T-helper 2 cell (primary cell): ENCODE data around the gene RAET1E.
"Not testable (repeated sequence)": the region's sequence is repeated elsewhere in the genome, so short reads cannot be mapped to it uniquely, and the experiment has no call there.

ENCODE experiments used
- DNase-seq, 5 experiments: peaks; one replicate each; pipeline versions ENCODE4 v3.0.0 to v3.0.0-alpha.2; 2012 to 2022

The RAET1E gene

DNA sequence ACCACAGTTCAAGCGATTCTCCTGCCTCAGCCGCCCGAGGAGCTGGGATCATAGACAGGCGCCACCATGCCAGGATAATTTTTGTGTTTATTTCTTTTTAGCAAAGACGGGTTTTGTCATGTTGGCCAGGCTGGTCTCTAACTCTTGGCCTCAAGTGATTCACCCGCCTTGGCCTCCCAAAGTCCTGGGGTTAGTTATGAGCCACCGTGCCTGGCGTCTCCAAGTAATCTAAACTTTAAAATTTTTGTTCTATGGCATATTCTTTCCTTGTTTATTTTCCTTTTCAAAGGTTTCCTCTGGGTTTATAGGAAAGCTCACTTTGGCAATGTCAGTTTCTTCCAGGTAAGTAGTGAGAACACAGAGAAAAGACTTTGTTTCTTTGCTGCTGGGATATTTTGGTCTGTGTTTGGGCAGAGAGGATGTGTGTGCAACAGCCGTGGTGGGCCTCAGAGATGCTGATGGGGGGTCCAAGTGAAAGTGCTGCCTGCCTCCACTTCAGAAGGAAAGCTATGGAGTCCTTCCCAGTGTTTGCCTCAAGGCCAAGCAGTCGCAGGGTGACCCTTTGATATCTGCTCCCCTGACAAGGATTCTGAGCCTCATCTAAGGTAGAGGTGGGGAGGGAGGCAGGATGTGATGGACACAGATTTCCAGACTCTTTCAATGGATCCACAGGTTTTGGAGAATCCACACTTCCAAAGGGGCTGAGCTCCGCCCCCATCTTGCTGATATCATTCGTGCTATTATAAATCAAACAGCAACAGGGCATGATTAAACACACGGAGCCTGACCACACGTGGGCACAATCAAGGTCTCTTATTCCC is 36.1 kb downstream of the RAET1E start:
- DNase-seq: no peak

GRCh38 chr6:149860834-149861602 is 36.9 kb downstream of the RAET1E start:
- no peak for DNase-seq

DNA sequence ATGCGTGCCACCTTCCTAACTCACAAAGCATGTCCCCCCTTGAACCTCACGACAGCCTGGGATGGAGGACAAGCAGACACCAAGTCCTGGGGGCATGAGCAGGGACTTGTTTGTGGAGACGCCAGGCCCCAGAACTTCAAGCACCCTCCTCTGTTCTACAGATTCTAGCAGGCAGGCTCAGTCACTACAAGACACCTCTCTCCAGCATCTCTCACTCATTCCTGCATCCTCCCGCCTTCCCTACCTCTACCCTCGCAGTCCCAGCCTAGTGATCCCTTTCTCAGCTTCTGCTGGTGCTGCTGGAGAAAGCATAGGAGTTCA is 37.4 kb downstream of the RAET1E start:
- DNase-seq: no peak

- no peak for DNase-seq
Observed at GRCh38 chr6:149859938-149860337, 38.0 kb downstream of the RAET1E start.

DNA sequence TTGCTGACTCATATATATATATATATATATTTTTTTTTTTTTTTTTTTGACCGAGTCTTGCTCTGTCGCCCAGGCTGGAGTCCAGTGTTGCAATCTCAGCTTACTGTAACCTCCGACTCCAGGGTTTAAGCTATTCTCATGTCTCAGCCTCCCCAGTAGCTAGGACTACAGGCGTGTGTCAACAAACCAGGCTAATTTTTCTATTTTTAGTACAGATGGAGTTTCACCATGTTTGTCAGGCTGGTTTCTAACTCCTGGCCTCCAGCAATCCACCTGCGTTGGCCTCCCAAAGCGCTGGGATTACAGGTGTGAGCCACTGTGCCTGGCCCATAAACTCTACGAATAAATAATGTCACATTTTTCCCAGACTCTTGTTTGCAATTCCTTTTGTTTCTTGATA is 38.5 kb downstream of the RAET1E start:
- no peak for DNase-seq

DNA sequence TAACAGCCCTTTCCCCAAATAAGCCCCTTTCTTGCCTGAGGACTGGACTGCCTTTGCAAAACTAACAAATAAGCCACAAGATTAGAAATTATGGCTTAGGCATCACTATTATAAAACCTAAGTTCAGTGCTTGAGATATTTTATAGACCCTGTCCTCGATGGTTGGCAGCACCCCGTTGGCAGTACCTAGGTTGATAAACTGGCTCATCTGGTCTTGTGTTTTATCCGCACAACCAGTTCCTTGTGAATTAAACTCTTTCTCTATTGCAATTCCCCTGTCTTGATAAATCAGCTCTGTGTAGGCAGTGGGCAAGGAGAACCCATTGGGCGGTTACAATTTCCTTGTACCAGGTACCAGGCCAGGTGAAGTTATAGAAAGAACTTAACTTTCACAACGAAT is 40.4 kb downstream of the RAET1E start:
- DNase-seq: no peak

GRCh38 chr6:149856256-149856994 is 41.5 kb downstream of the RAET1E start:
- no peak for DNase-seq

- DNase-seq: no peak
Observed at GRCh38 chr6:149855741-149856140, 42.2 kb downstream of the RAET1E start.

DNA sequence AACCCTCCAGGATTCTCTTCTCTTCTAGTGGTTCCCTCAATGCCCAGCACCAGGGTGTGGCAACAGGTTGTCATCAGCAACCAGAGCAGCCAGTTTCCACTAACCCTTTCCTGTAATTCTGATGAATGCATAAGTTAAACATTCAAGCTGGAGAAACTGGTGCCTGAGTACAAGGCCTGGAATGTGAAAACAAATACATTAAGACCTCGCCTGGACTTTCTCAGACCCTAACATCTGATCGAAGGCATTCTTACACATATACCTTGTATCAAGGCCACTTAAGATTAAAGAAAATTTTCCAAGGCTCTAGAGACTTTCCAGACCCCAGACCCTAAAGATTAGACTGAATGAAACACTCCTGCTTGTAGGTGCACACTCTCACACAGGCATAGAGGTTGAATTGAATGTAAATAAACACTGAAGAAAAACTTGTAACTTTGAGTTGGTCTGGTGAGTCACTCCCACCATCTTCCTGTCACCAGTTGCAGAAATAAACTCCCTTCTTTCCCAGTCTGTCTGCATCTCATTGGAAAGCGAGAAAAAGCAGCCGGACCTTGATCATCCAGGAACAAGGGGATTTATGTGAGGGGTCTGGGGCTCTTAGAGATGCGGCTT is 42.8 kb downstream of the RAET1E start:
- DNase-seq: no peak

DNA sequence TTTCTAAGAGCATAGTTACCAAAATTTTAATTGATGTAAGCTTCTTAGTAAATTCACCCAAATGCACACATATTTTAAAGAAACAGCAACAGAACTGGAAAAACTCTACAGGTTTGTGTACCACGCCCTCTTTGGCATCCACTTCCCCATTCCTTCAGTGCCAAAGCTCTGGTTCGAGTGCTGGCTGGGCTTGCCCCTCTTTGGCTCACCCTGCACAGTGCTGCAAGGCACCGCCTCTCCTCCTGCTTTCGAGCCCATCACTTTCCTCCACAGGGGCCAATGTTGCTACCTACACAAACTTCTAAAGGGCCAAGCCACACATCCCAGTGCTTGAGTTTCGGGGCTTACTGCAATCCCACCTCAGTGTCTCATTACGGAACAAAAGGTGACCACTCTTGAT is 43.4 kb downstream of the RAET1E start:
- DNase-seq: no peak

GRCh38 chr6:149854017-149854416 is 43.9 kb downstream of the RAET1E start:
- DNase-seq: not testable (repeated sequence)

DNA sequence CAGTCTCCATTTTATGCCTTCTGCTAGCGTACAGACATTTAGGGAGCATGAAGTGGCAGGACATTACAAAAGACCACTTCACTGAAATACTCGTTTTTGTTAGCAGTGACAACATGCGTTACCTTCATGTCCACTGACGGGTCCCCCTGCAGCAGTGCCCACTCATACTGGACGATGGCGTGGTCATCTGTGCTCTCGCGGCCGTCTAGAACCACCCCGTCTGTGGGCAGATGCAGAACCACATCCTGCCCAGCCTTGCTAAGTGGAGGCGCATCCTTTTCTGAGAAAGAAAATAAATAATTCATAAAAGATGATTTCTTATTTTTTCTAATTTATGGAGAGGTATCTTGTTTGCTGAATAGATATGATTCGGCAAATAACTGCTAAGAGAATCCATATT is 45.0 kb downstream of the RAET1E start:
- DNase-seq: peak in 1 of 5 experiments; percentile 39

- peak in 1 of 5 experiments; percentile 34 for DNase-seq
Observed at GRCh38 chr6:149852180-149852579, 45.7 kb downstream of the RAET1E start.

GRCh38 chr6:149851461-149852110 is 46.3 kb downstream of the RAET1E start:
- DNase-seq: no peak

- not testable (repeated sequence) for DNase-seq
Observed at GRCh38 chr6:149848343-149848742, 49.6 kb downstream of the RAET1E start.
